Measurements from ENCODE around the gene XYLT2.

DNA sequence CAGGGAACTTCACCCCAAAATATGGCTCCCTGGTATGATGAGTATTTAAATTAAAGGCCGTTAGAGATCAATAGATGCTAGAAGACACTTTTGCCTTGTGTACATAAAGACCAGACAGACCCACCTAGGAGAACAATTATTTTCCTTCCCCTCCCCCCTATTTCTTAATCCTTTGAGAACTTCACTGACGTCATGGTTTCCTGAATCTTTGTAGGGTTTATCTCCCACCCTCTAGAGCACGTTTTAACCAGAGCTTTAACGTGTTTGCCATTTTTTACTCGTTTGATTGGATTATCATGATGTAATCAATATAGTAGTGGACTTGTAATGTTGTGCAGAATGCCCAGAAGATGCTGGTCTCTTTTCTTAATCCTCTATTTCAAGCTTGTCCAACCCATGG is 22.9 kb upstream of the XYLT2 start:
- TF ChIP-seq, protein P1, sequence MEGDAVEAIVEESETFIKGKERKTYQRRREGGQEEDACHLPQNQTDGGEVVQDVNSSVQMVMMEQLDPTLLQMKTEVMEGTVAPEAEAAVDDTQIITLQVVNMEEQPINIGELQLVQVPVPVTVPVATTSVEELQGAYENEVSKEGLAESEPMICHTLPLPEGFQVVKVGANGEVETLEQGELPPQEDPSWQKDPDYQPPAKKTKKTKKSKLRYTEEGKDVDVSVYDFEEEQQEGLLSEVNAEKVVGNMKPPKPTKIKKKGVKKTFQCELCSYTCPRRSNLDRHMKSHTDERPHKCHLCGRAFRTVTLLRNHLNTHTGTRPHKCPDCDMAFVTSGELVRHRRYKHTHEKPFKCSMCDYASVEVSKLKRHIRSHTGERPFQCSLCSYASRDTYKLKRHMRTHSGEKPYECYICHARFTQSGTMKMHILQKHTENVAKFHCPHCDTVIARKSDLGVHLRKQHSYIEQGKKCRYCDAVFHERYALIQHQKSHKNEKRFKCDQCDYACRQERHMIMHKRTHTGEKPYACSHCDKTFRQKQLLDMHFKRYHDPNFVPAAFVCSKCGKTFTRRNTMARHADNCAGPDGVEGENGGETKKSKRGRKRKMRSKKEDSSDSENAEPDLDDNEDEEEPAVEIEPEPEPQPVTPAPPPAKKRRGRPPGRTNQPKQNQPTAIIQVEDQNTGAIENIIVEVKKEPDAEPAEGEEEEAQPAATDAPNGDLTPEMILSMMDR (IDR thresholded peaks at IDR 0.05) = no peak
- TF ChIP-seq POLR2A (IDR thresholded peaks at IDR 0.05) = no peak

Measured in testis (tissue), 2 donors.